ENCODE measurements around the gene KDM3A.

KDM3A gene

GRCh38 chr2:86519349-86519748 lies 78.2 kb downstream of the KDM3A start:
- no peak for DNase-seq (ENCODE audit: low read depth)

- DNase-seq (ENCODE audit: low read depth) = no peak
These were observed 79.0 kb downstream of the KDM3A start for GRCh38 chr2:86520153-86520552.

GRCh38 chr2:86521922-86522321 lies 80.8 kb downstream of the KDM3A start:
- no peak for DNase-seq (ENCODE audit: low read depth)

- DNase-seq (ENCODE audit: low read depth) = no peak
These were observed 81.5 kb downstream of the KDM3A start for GRCh38 chr2:86522711-86523110.

GRCh38 chr2:86523491-86523890 lies 82.3 kb downstream of the KDM3A start:
- DNase-seq (ENCODE audit: low read depth) = no peak

GRCh38 chr2:86525421-86526340 lies 84.5 kb downstream of the KDM3A start:
- DNase-seq (ENCODE audit: low read depth) = no peak

- DNase-seq (ENCODE audit: low read depth) = no peak
These were observed 92.4 kb downstream of the KDM3A start for GRCh38 chr2:86533589-86533988.

GRCh38 chr2:86541334-86541733 lies 100.2 kb downstream of the KDM3A start:
- no peak for DNase-seq (ENCODE audit: low read depth)
